Panc1 (cell line): Measurements from ENCODE around the gene EVL. TPM values are rescaled to one million over a fixed set of nuclear protein-coding genes. Genes with fewer than 3 reads are reported as not detected.

ENCODE experiments used
- ATAC-seq: fragments of 200-7000 bp; cut with Tn5 transposase; 2 replicates; pipeline ENCODE4 v1.9.1; 2020; ENCODE audit warnings: mild to moderate bottlenecking, moderate library complexity
- BruUV-seq: library from RNA; stranded (reverse); fragments of 400-500 nt; replicated peaks from 2 replicates; lab custom pipeline; 2021; lab: Mats Ljungman, UMichigan
- CTCF ChIA-PET: fragments of 300-600 bp; sonication (Branson Sonifier 250); formaldehyde crosslinking; loops from one replicate; lab custom pipeline; 2022; ENCODE audit warnings: antibody characterized with exemption; lab: Charles Lee
- POLR2A ChIA-PET: fragments of 300-600 bp; sonication (Branson Sonifier 250); formaldehyde crosslinking; loops from one replicate; lab custom pipeline; 2022; ENCODE audit warnings: antibody characterized with exemption; lab: Charles Lee
- DNase-seq: peaks from one replicate; pipeline ENCODE4 v3.0.0-alpha.2; 2010; ENCODE audit warnings: low read depth, low spot score
- H3K27ac ChIP-seq: 2 replicates; pipeline ENCODE4 v1.5.1; 2011; ENCODE audit warnings: mild to moderate bottlenecking, low read length, inconsistent platforms
- H3K27me3 ChIP-seq: fragments of 200-500 bp; sonication (Bioruptor generic); 2 replicates; pipeline ENCODE4 v1.6.0; 2014; ENCODE audit warnings: low read length, inconsistent platforms; ENCODE audit not compliant: control insufficient read depth, insufficient read depth
- H3K36me3 ChIP-seq: fragments of 200-500 bp; sonication (Bioruptor generic); 2 replicates; pipeline ENCODE4 v1.5.1; 2014; ENCODE audit warnings: inconsistent platforms, mild to moderate bottlenecking, low read length, moderate library complexity; ENCODE audit not compliant: control insufficient read depth, insufficient read depth
- H3K4me1 ChIP-seq: 2 replicates; pipeline ENCODE4 v1.5.1; 2011; ENCODE audit warnings: inconsistent platforms, mild to moderate bottlenecking, low read length, moderate library complexity; ENCODE audit not compliant: control insufficient read depth, insufficient read depth
- H3K4me3 ChIP-seq, 2 experiments: 2 replicates each; pipeline ENCODE4 v1.5.1; 2011 to 2012; ENCODE audit warnings: low read depth in 2 of 2, low read length in 2 of 2, mild to moderate bottlenecking in 2 of 2, inconsistent platforms in 1 of 2, moderate library complexity in 1 of 2
- H3K9me3 ChIP-seq: fragments of 200-500 bp; sonication (Bioruptor generic); 2 replicates; pipeline ENCODE4 v1.5.1; 2014; ENCODE audit warnings: low read depth, mild to moderate bottlenecking, inconsistent platforms, low read length, moderate library complexity; ENCODE audit not compliant: control insufficient read depth, insufficient read depth
- POLR2AphosphoS5 ChIP-seq: IDR thresholded peaks from 2 replicates; pipeline ENCODE4 v1.6.1; 2012; ENCODE audit warnings: mild to moderate bottlenecking, low read depth, low read length, moderate library complexity
- REST ChIP-seq, 2 experiments: IDR thresholded peaks; 2 replicates each; pipeline ENCODE4 v1.6.1; 2011 to 2012; ENCODE audit warnings: low read depth in 2 of 2, control low read depth in 1 of 2, low read length in 1 of 2, mild to moderate bottlenecking in 1 of 2, moderate library complexity in 1 of 2; ENCODE audit not compliant: insufficient read depth in 1 of 2
- SIN3A ChIP-seq: IDR thresholded peaks from 2 replicates; pipeline ENCODE4 v1.6.1; 2012; ENCODE audit warnings: low read depth, mild to moderate bottlenecking, low read length, moderate library complexity, borderline replicate concordance; ENCODE audit not compliant: insufficient read depth
- TCF7L2 ChIP-seq: IDR thresholded peaks from 2 replicates; pipeline ENCODE4 v1.6.1; 2011; ENCODE audit warnings: mild to moderate bottlenecking, low read depth, low read length, inconsistent platforms
- in situ Hi-C: cut with HindIII; loops from 2 replicates; pipeline ENCODE4 v1.10.0; 2016; ENCODE audit warnings: low sequenced_read_pairs, low pct_unique_long_range_greater_than_20kb
- intact Hi-C: fragments of 100-400 bp; cut with micrococcal nuclease; formaldehyde crosslinking; loops from one replicate; pipeline ENCODE4 v1.10.0; 2022; ENCODE audit not compliant: unreplicated experiment
- total RNA-seq: library from RNA; stranded (reverse); gene quantifications from one replicate; pipeline ENCODE4 v1.2.1, GENCODE V29; 2021; ENCODE audit not compliant: unreplicated experiment
- TF ChIP-seq, protein P1 (sequence below): fragments of 450-650 bp; IDR thresholded peaks from 2 replicates; pipeline ENCODE4 v1.5.1; 2017; ENCODE audit warnings: mild to moderate bottlenecking

Gene EVL
- total RNA-seq, 1 experiment from 2014 or later: 38.3 TPM

GRCh38 chr14:100149851-100150611 lies 84.8 kb downstream of the EVL start:
- CTCF ChIA-PET: no interaction called here

GRCh38 chr14:100150932-100151587 lies 85.8 kb downstream of the EVL start:
- no peak overlapping the region for H3K27ac ChIP-seq
- peaks cover under 1% of the 10 kb centered on the region for H3K4me1 ChIP-seq
- no TSS peak for BruUV-seq
- CTCF ChIA-PET: interaction anchor here (0.5 kb wide), 1 partner anchor 23 kb away, joined by 3 read pairs; no protein-coding TSS in a partner anchor
- POLR2A ChIA-PET: no interaction called here
- no peak for TF ChIP-seq TCF7L2
- TF ChIP-seq POLR2AphosphoS5: no peak
- TF ChIP-seq SIN3A: no peak
- TF ChIP-seq, protein P1, sequence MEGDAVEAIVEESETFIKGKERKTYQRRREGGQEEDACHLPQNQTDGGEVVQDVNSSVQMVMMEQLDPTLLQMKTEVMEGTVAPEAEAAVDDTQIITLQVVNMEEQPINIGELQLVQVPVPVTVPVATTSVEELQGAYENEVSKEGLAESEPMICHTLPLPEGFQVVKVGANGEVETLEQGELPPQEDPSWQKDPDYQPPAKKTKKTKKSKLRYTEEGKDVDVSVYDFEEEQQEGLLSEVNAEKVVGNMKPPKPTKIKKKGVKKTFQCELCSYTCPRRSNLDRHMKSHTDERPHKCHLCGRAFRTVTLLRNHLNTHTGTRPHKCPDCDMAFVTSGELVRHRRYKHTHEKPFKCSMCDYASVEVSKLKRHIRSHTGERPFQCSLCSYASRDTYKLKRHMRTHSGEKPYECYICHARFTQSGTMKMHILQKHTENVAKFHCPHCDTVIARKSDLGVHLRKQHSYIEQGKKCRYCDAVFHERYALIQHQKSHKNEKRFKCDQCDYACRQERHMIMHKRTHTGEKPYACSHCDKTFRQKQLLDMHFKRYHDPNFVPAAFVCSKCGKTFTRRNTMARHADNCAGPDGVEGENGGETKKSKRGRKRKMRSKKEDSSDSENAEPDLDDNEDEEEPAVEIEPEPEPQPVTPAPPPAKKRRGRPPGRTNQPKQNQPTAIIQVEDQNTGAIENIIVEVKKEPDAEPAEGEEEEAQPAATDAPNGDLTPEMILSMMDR: no peak
- TF ChIP-seq REST (IDR thresholded peaks at IDR 0.05; ENCODE audit: insufficient read depth in 1 of 2, low read depth in 2 of 2, low read length in 1 of 2): no peak
- DNase-seq: no peak
- no peak overlapping the region for H3K4me3 ChIP-seq
- no peak for ATAC-seq
- intact Hi-C loops: no loop called here
- in situ Hi-C loops: no loop called here
- H3K9me3 ChIP-seq: no peaks in the 10 kb centered on the region
- H3K27me3 ChIP-seq: no peaks in the 10 kb centered on the region
- no peaks in the 10 kb centered on the region for H3K36me3 ChIP-seq

More at GRCh38 chr14:100149851-100150611, 84.8 kb downstream of the EVL start:
- H3K4me3 ChIP-seq: no peak overlapping the region
- no peaks in the 10 kb centered on the region for H3K36me3 ChIP-seq
- BruUV-seq: no TSS peak
- POLR2A ChIA-PET: no interaction called here
- no peaks in the 10 kb centered on the region for H3K27me3 ChIP-seq
- intact Hi-C loops (no loop called here), in situ Hi-C loops (no loop called here)
- ATAC-seq (no peak), DNase-seq (no peak)
- TF ChIP-seq, protein P1: no peak
- TF ChIP-seq POLR2AphosphoS5 (no peak), TCF7L2 (no peak), SIN3A (no peak), REST (IDR thresholded peaks at IDR 0.05; ENCODE audit: insufficient read depth in 1 of 2, low read depth in 2 of 2, low read length in 1 of 2) (no peak)
- no peaks in the 10 kb centered on the region for H3K4me1 ChIP-seq
- no peak overlapping the region for H3K27ac ChIP-seq
- no peaks in the 10 kb centered on the region for H3K9me3 ChIP-seq
